ENCODE measurements around the gene APRT. TPM values are rescaled to one million over a fixed set of nuclear protein-coding genes. Genes with fewer than 3 reads are reported as not detected.

The APRT gene
- total and polyA plus RNA-seq, 2 donors, result 28.8 to 167 TPM

- WGBS, result 25% methylated on average over 24 of the region's 24 CpGs
- H3K4me3 ChIP-seq (ENCODE audit: low read depth, low read length), result no peak overlapping the region
- H3K36me3 ChIP-seq (ENCODE audit: insufficient read depth), result no peaks in the 10 kb centered on the region
- H3K4me1 ChIP-seq (ENCODE audit: insufficient read depth), result peaks cover 8% of the 10 kb centered on the region
- DNase-seq (ENCODE audit: extremely low spot score), result no peak
- H3K27ac ChIP-seq (ENCODE audit: low read depth), result peak overlapping the region; percentile 28
These were observed 43.5 kb downstream of the APRT start for GRCh38 chr16:88768071-88768783.

DNA sequence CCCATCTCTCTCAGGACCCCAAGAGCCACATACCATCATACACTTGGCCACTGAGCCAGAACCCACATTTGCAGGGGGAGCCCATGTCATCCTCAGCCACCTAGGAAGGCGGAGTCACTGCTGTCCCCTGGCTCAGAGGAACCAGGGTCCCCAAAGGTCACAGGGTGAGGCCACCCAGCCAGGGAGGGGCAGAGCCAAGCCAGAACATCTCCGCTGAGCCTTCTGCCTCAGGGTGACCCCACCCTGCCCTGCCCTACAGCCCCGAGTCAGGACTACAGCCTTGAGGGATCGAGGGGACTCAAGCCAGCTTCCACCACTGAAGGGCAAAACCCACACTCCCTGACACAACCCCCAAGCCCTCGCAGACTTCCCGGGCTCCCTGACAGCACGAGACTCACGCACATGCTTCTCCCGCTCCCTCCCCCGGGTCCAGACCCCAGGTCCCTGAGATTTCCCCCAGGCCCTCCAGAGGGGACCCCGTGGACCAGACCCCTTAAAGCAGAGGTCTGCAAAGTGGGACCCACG lies 44.1 kb downstream of the APRT start:
- Histone ChIP-seq H3K4me1 (ENCODE audit: insufficient read depth) (peaks cover 8% of the 10 kb centered on the region), H3K27ac (ENCODE audit: low read depth) (peak overlapping the region; percentile 28), H3K36me3 (ENCODE audit: insufficient read depth) (no peaks in the 10 kb centered on the region), H3K4me3 (ENCODE audit: low read depth, low read length) (no peak overlapping the region)
- no peak for DNase-seq (ENCODE audit: extremely low spot score)
- WGBS, result 54% methylated on average over 12 of the region's 12 CpGs

DNA sequence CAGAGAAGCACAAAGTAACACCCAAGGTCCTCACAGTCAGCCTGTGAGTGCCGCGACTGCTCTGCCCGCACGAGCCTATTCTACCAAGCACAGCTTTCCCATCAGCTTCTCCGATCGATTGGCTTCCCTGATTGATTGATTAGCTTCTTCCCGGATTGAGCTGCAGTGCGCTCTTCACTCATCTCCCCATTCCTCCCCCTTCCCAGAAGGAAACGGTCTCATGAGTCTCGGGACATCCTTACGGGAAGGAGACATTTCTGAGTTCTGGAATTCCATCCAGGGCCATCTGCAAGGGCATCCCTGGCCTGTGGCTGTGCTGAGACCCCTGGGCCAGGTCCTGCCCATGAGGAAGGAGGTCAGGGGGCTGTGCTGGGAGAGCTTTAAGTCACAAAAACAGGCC lies 44.8 kb downstream of the APRT start:
- H3K27ac ChIP-seq (ENCODE audit: low read depth), result no peak overlapping the region

DNA sequence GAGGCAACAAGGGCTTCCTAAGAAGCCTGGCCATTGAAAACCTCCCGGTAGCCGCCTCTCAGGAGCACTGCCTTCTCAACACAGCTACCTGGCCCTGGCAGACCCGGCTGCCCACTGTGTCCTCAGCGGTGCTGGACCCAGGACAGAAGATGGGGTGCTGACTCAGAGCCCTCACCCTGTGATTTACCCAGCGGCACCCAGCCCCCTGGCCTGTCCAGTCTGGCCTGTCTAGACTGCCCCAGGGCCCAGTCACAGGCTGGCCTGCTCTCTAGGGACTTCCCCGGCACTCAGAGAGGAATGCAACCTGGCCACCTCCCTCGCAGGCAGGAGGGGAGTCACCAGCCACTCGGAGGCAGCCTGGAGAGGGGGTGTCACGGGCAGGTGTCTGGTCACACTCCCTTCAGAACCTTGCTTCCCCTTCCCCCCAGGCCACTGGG lies 46.8 kb downstream of the APRT start:
- H3K4me3 ChIP-seq (ENCODE audit: low read depth, low read length), result no peak overlapping the region
- DNase-seq (ENCODE audit: extremely low spot score), result no peak
- H3K36me3 ChIP-seq (ENCODE audit: insufficient read depth), result no peaks in the 10 kb centered on the region
- 77% methylated on average over 9 of the region's 9 CpGs for WGBS
- peaks cover 2% of the 10 kb centered on the region for H3K4me1 ChIP-seq (ENCODE audit: insufficient read depth)
- no peak overlapping the region for H3K27ac ChIP-seq (ENCODE audit: low read depth)

More for the DNA sequence above, 44.8 kb downstream of the APRT start:
- DNase-seq (ENCODE audit: extremely low spot score), result no peak
- H3K4me3 ChIP-seq (ENCODE audit: low read depth, low read length), result no peak overlapping the region
- 81% methylated on average over 11 of the region's 11 CpGs for WGBS
- H3K4me1 ChIP-seq (ENCODE audit: insufficient read depth), result peaks cover 10% of the 10 kb centered on the region
- H3K36me3 ChIP-seq (ENCODE audit: insufficient read depth), result no peaks in the 10 kb centered on the region

- Histone ChIP-seq H3K4me1 (ENCODE audit: insufficient read depth) (peaks cover 2% of the 10 kb centered on the region), H3K4me3 (ENCODE audit: low read depth, low read length) (no peak overlapping the region), H3K36me3 (ENCODE audit: insufficient read depth) (no peaks in the 10 kb centered on the region), H3K27ac (ENCODE audit: low read depth) (no peak overlapping the region)
- 95% methylated on average over 19 of the region's 19 CpGs for WGBS
- no peak for DNase-seq (ENCODE audit: extremely low spot score)
These were observed 47.6 kb downstream of the APRT start for GRCh38 chr16:88764080-88764479.

DNA sequence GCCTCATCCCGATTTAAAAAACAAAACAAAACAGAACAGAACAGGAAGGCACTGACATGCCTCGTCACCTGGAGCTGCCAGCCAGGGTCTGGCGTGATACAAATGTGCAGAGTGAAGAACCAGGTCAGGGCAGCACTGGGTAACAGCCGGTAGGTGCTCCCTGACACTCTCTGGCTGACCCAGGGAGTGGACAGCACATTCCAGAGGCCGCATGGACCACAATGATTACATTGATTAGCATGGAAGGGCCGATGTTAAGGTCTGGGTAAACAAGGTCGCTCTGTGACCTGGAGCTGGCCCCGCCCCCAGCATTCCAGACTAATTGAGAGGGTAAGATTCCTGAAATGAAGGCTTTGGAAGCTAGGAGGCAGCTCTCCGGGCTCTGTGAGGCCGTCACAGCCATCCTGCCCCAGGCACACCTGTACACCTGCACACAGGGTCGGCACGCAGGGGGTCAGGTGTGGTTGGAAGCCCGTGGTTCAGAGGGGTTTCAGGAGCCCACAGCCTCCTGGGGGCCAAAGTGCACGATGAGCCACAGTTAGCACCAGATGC lies 48.1 kb downstream of the APRT start:
- no peak for DNase-seq (ENCODE audit: extremely low spot score)
- WGBS, result 68% methylated on average over 14 of the region's 14 CpGs
- no peaks in the 10 kb centered on the region for H3K36me3 ChIP-seq (ENCODE audit: insufficient read depth)
- no peak overlapping the region for H3K4me3 ChIP-seq (ENCODE audit: low read depth, low read length)
- H3K4me1 ChIP-seq (ENCODE audit: insufficient read depth), result peaks cover 2% of the 10 kb centered on the region
- H3K27ac ChIP-seq (ENCODE audit: low read depth), result no peak overlapping the region

DNA sequence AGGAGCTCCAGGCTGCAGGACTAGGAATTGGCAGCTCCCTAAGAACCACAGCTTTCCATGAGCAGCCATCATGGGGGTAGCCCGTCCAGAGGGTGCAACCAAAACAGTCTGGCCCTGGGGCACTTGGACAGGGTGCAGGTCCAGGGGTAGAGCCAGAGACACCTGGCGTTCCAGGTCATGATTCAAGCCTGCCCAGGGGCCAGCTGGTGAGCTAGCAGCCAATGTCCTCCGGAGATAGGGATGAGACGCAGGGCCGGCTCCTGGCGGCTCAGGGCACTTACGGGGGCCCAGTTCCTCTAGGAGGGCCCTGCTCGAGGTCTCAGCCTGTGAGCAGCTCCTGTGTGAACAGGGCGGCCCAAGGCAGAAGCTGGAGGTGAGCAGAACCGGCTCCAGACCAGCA lies 48.8 kb downstream of the APRT start:
- Histone ChIP-seq H3K27ac (ENCODE audit: low read depth) (no peak overlapping the region), H3K36me3 (ENCODE audit: insufficient read depth) (no peaks in the 10 kb centered on the region)

GRCh38 chr16:88762258-88762870 lies 49.4 kb downstream of the APRT start:
- Histone ChIP-seq H3K4me3 (ENCODE audit: low read depth, low read length) (no peak overlapping the region), H3K36me3 (ENCODE audit: insufficient read depth) (no peaks in the 10 kb centered on the region), H3K4me1 (ENCODE audit: insufficient read depth) (peaks cover 2% of the 10 kb centered on the region), H3K27ac (ENCODE audit: low read depth) (no peak overlapping the region)
- WGBS, result 70% methylated on average over 16 of the region's 16 CpGs
- DNase-seq (ENCODE audit: extremely low spot score), result no peak

More for the DNA sequence above, 48.8 kb downstream of the APRT start:
- no peak for DNase-seq (ENCODE audit: extremely low spot score)
- no peak overlapping the region for H3K4me3 ChIP-seq (ENCODE audit: low read depth, low read length)
- WGBS, result 84% methylated on average over 10 of the region's 10 CpGs
- H3K4me1 ChIP-seq (ENCODE audit: insufficient read depth), result peaks cover 2% of the 10 kb centered on the region

DNA sequence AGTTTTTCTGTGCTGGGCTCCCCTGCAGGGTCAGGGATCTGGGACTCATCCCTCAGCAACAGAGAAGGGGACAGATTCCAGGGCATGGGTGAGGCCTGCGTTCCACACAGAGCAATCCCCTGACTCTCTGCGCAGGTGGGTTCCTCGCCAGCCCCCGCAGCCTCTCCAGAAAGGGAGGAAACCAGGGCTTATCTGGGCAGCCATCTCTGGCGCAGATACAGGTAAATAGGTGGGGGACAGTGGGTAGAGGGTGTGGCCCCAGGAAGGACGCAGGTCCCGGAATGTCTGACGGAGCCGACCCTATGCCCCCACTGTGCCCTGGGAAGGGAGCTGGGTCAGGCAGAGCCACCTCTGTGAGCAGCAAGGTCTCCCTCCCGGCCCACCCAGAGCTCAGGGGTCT lies 49.9 kb downstream of the APRT start:
- DNase-seq (ENCODE audit: extremely low spot score), result no peak
- Histone ChIP-seq H3K36me3 (ENCODE audit: insufficient read depth) (no peaks in the 10 kb centered on the region), H3K4me3 (ENCODE audit: low read depth, low read length) (no peak overlapping the region), H3K4me1 (ENCODE audit: insufficient read depth) (peaks cover 2% of the 10 kb centered on the region), H3K27ac (ENCODE audit: low read depth) (no peak overlapping the region)
- WGBS, result 53% methylated on average over 10 of the region's 10 CpGs

DNA sequence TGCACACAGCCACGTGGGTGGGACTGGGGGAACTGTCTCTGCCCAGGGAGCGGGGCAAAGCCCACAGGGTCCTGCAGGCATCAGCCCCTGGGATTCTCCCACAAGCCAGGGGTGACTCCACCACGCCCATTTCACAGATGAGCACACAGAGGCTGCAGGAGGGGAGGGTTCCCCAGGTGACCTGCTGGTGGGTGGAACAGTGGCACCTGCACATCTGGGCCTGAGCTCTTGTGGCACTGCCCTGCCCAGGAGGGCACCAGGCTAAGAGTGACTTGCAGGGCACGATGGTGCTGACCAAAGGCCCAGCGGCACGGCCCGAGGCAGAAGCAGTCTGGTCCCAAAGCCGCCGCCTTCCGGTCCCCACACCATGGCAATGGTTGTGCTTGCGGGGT lies 50.6 kb downstream of the APRT start:
- H3K27ac ChIP-seq (ENCODE audit: low read depth), result no peak overlapping the region
- no peak for DNase-seq (ENCODE audit: extremely low spot score)
- H3K36me3 ChIP-seq (ENCODE audit: insufficient read depth), result no peaks in the 10 kb centered on the region
- 89% methylated on average over 11 of the region's 11 CpGs for WGBS
- H3K4me1 ChIP-seq (ENCODE audit: insufficient read depth), result peaks cover 2% of the 10 kb centered on the region
- H3K4me3 ChIP-seq (ENCODE audit: low read depth, low read length), result no peak overlapping the region

GRCh38 chr16:88760424-88761142 lies 51.1 kb downstream of the APRT start:
- H3K36me3 ChIP-seq (ENCODE audit: insufficient read depth), result no peaks in the 10 kb centered on the region
- WGBS, result 70% methylated on average over 24 of the region's 24 CpGs
- no peak overlapping the region for H3K4me3 ChIP-seq (ENCODE audit: low read depth, low read length)
- peak overlapping the region; percentile 12 for H3K27ac ChIP-seq (ENCODE audit: low read depth)
- peaks cover 2% of the 10 kb centered on the region for H3K4me1 ChIP-seq (ENCODE audit: insufficient read depth)
- no peak for DNase-seq (ENCODE audit: extremely low spot score)

DNA sequence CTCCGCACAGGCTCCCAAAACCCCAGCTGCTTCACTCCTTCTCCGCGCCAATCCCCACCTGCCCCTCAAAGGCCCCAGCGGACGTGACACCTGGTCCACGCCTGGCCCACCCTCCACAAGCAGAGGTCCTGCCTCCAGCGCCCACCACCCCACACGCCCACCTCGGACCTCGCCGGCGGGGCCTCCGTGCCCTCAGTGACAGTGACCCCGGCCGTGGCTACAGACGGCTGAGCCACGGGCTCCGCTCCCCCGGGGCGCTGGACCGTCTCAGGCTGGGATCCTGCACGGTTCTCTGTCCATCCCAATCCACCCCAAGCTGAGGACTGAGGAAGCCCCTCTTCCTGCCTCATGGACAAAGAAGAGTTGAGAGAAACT lies 51.8 kb downstream of the APRT start:
- Histone ChIP-seq H3K36me3 (ENCODE audit: insufficient read depth) (no peaks in the 10 kb centered on the region), H3K4me3 (ENCODE audit: low read depth, low read length) (no peak overlapping the region), H3K4me1 (ENCODE audit: insufficient read depth) (peaks cover 2% of the 10 kb centered on the region), H3K27ac (ENCODE audit: low read depth) (peak overlapping the region; percentile 71)
- no peak for DNase-seq (ENCODE audit: extremely low spot score)
- 90% methylated on average over 22 of the region's 22 CpGs for WGBS
